K562 (cell line): Measurements from ENCODE around the gene BCAS3. TPM values are rescaled to one million over a fixed set of nuclear protein-coding genes. Genes with fewer than 3 reads are reported as not detected.

ENCODE experiments used
- ATAC-seq: fragments of 200-7000 bp; cut with Tn5 transposase; 3 replicates; pipeline ENCODE4 v1.9.1; 2020; ENCODE audit warnings: moderate library complexity
- BruUV-seq: library from RNA; stranded (reverse); fragments of 400-500 nt; replicated peaks from 2 replicates; lab custom pipeline; 2021; lab: Mats Ljungman, UMichigan
- CTCF ChIA-PET: fragments of 300-600 bp; formaldehyde crosslinking; extraction: SDS; loops from one replicate; lab custom pipeline; 2021; ENCODE audit warnings: low intra/inter-chr PET ratio; lab: Yijun Ruan, JAX
- POLR2A ChIA-PET: fragments of 300-600, 350-650 bp; sonication (Branson Sonifier 250); formaldehyde crosslinking; extraction: SDS; loops from one replicate; lab custom pipeline; 2021; ENCODE audit warnings: antibody characterized with exemption, inconsistent platforms; lab: Yijun Ruan, JAX
- DNase-seq, 4 experiments: peaks; one replicate each; pipeline versions ENCODE4 v3.0.0 to v3.0.0-alpha.2; 2011 to 2018; ENCODE audit warnings: low spot score in 3 of 4, mixed read lengths in 3 of 4; ENCODE audit errors: extremely low read depth in 1 of 4
- FAIRE-seq: peaks from 2 replicates; lab custom pipeline; 2011; peaks lifted over from hg19 to GRCh38; lab: Jason Lieb, UNC
- H2AFZ ChIP-seq: 2 replicates; pipeline ENCODE4 v1.6.0; 2011; ENCODE audit warnings: low read depth, low read length, control low read depth, inconsistent platforms
- H3K27ac ChIP-seq: fragments of 200-600 bp; 3 replicates; pipeline ENCODE4 v1.8.0; 2011; ENCODE audit warnings: low read depth, mild to moderate bottlenecking, control low read depth, inconsistent platforms, low read length, moderate library complexity, mixed read lengths; ENCODE audit errors: extremely low read depth
- H3K27me3 ChIP-seq, 2 experiments: fragments of 300-600 bp in 1 of 2; 2 replicates in 1 of 2; 3 replicates in 1 of 2; pipeline versions ENCODE4 v1.6.0 to v1.8.0; 2011; ENCODE audit warnings: inconsistent platforms in 2 of 2, low read length in 2 of 2, mild to moderate bottlenecking in 1 of 2, mixed read lengths in 1 of 2, moderate library complexity in 1 of 2; ENCODE audit not compliant: control insufficient read depth in 2 of 2, insufficient read depth in 2 of 2
- H3K36me3 ChIP-seq: fragments of 300-600 bp; 3 replicates; pipeline ENCODE4 v1.8.0; 2011; ENCODE audit warnings: mild to moderate bottlenecking, low read length, inconsistent platforms; ENCODE audit not compliant: control insufficient read depth, insufficient read depth
- H3K4me1 ChIP-seq, 2 experiments: fragments of 200-600 bp in 1 of 2; replicated peaks in 1 of 2; 2 replicates in 1 of 2; 3 replicates in 1 of 2; pipeline versions ENCODE4 v1.5.1 to v1.8.0; 2011; ENCODE audit warnings: inconsistent platforms in 2 of 2, low read length in 2 of 2, mild to moderate bottlenecking in 1 of 2, mixed read lengths in 1 of 2, moderate library complexity in 1 of 2; ENCODE audit not compliant: control insufficient read depth in 2 of 2, insufficient read depth in 2 of 2
- H3K4me2 ChIP-seq: 2 replicates; pipeline ENCODE4 v1.6.1; 2011; ENCODE audit warnings: low read length, control low read depth, inconsistent platforms, mixed read lengths; ENCODE audit not compliant: insufficient read depth
- H3K4me3 ChIP-seq: fragments of 200-600 bp; sonication (generic), shearing (Covaris generic); 2 replicates; pipeline ENCODE4 v1.5.1; 2016; ENCODE audit warnings: control low read depth, inconsistent platforms
- H3K79me2 ChIP-seq: fragments of 200-600 bp; 3 replicates; pipeline ENCODE4 v1.8.0; 2011; ENCODE audit warnings: low read length, inconsistent platforms; ENCODE audit not compliant: control insufficient read depth, insufficient read depth
- H3K9ac ChIP-seq, 2 experiments: 2 replicates each; pipeline versions ENCODE4 v1.6.0 to v1.6.1; 2011; ENCODE audit warnings: low read depth in 2 of 2, low read length in 2 of 2, control low read depth in 1 of 2, inconsistent platforms in 1 of 2, mild to moderate bottlenecking in 1 of 2, mixed read lengths in 1 of 2; ENCODE audit not compliant: insufficient read depth in 1 of 2
- H3K9me1 ChIP-seq: one replicate; pipeline ENCODE4 v1.6.0; 2011; ENCODE audit warnings: inconsistent platforms, mild to moderate bottlenecking, low read length, moderate library complexity; ENCODE audit not compliant: control insufficient read depth, insufficient read depth
- H3K9me3 ChIP-seq: replicated peaks from 2 replicates; pipeline ENCODE4 v1.5.1; 2011; ENCODE audit warnings: low read depth, low read length, inconsistent platforms; ENCODE audit not compliant: control insufficient read depth, insufficient read depth
- H4K20me1 ChIP-seq: replicated peaks from 2 replicates; pipeline ENCODE4 v1.6.1; 2011; ENCODE audit warnings: low read length, inconsistent platforms, mixed read lengths; ENCODE audit not compliant: control insufficient read depth, insufficient read depth
- ATF7 ChIP-seq: fragments of 450-650 bp; IDR thresholded peaks from 2 replicates; pipeline ENCODE4 v1.7.1; 2014; ENCODE audit warnings: mild to moderate bottlenecking, moderate library complexity
- FOXJ3 ChIP-seq: sonication (generic); formaldehyde crosslinking; IDR thresholded peaks from 2 replicates; pipeline ENCODE4 v1.4.0; 2020; ENCODE audit warnings: mild to moderate bottlenecking, missing genetic modification reagents
- HMG20B ChIP-seq: fragments of 250-450 bp; sonication (Bioruptor Pico); IDR thresholded peaks from 2 replicates; pipeline ENCODE4 v1.5.0; 2021; ENCODE audit warnings: mild to moderate bottlenecking
- PHF20 ChIP-seq: fragments of 450-650 bp; IDR thresholded peaks from 2 replicates; pipeline ENCODE4 v1.6.1; 2018; ENCODE audit not compliant: partially characterized antibody
- ZNF668 ChIP-seq: fragments of 250-450 bp; sonication (Bioruptor Pico); IDR thresholded peaks from 2 replicates; pipeline ENCODE4 v1.8.0; 2022; ENCODE audit warnings: mild to moderate bottlenecking, inconsistent platforms
- WGBS: fragments of 100-300 bp; shearing (Covaris generic); methylation state at CpG from one replicate; pipeline ENCODE4 v1.1.6; 2016; ENCODE audit warnings: low coverage, mixed read lengths; ENCODE audit not compliant: insufficient coverage; ENCODE audit errors: missing lambda C conversion rate; 5-methylcytosine and 5-hydroxymethylcytosine counted together
- in situ Hi-C: fragments of 300-500 bp; cut with MboI; formaldehyde crosslinking; loops from 4 replicates; pipeline ENCODE4 v1.15.0; 2018; ENCODE audit warnings: inconsistent platforms, mixed read lengths
- intact Hi-C: fragments of 100-400 bp; cut with micrococcal nuclease; formaldehyde crosslinking; loops from 2 replicates; pipeline ENCODE4 v1.14.2; 2022
- polyA plus RNA-seq, 8 experiments: library from polyadenylated mRNA; depleted of rRNA in 4 of 8; stranded (reverse) in 5 of 8; unstranded in 3 of 8; fragments of >200 nt; fragmentation: Nextera tagmentation in 2 of 8; fragmentation: Illumina TruSeq in 1 of 8; extraction: Ambion mirVana in 2 of 8; extraction: Trizol in 1 of 8; gene quantifications; 2 replicates each; pipeline versions ENCODE4 v1.2.1 to v1.2.3, GENCODE V29; 2011 to 2014; ENCODE audit warnings: inconsistent platforms in 1 of 8, missing spikeins in 1 of 8
- total RNA-seq, 7 experiments: library from RNA; depleted of rRNA in 6 of 7; stranded (reverse); fragments of >200 nt in 6 of 7; fragmentation: Illumina TruSeq in 2 of 7; extraction: Trizol in 2 of 7; gene quantifications; 2 replicates each; pipeline versions ENCODE4 v1.2.1 to v1.2.3, GENCODE V29; 2011 to 2021; ENCODE audit warnings: low replicate concordance in 1 of 7
- TF ChIP-seq, protein P1 (sequence below), 2 experiments: fragments of 450-650 bp; IDR thresholded peaks; 2 replicates each; pipeline ENCODE4 v1.6.1; 2016; ENCODE audit warnings: mild to moderate bottlenecking in 2 of 2, borderline replicate concordance in 1 of 2, low read depth in 1 of 2, moderate library complexity in 1 of 2

Gene BCAS3
- total and polyA plus RNA-seq, 9 of the 15 experiments (the other 6 are each of a cell fraction or from before 2014, with no cell fraction given): 1.9 to 5.5 (median 3.5) TPM

DNA sequence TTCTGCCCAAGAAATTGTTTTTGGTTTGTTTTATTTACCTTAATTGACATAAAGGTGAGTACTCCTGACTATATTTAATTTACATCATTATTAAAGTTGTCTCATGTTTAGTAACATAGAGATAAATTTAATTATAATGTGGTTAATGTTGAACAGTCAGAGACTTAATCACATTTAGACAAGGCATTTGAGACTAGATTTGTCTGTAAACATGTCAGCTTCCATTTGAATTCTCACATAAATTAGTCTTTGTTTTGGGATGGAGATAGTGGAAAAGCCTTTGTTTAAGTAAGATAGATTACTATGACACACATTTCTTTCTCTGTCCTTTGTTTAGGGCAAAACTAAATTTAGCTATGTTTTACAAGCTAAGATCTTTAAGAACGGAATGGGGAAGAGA, 18.5 kb upstream of the BCAS3 start:
- no peak overlapping the region for H3K4me2 ChIP-seq
- no peaks in the 10 kb centered on the region for H3K27me3 ChIP-seq
- DNase-seq (no peak), FAIRE-seq (no peak), ATAC-seq (no peak)
- in situ Hi-C loops: no loop called here
- no TSS peak for BruUV-seq
- H3K9me1 ChIP-seq: no peaks in the 10 kb centered on the region
- no peak overlapping the region for H3K27ac ChIP-seq
- 89% methylated on average over 1 of the region's 1 CpG for WGBS
- no peak overlapping the region for H2AFZ ChIP-seq
- TF ChIP-seq HMG20B (CRISPR knock-in tag) (no peak), ZNF668 (CRISPR knock-in tag) (no peak), FOXJ3 (CRISPR knock-in tag) (no peak), ATF7 (no peak), PHF20 (no peak)
- TF ChIP-seq, protein P1, sequence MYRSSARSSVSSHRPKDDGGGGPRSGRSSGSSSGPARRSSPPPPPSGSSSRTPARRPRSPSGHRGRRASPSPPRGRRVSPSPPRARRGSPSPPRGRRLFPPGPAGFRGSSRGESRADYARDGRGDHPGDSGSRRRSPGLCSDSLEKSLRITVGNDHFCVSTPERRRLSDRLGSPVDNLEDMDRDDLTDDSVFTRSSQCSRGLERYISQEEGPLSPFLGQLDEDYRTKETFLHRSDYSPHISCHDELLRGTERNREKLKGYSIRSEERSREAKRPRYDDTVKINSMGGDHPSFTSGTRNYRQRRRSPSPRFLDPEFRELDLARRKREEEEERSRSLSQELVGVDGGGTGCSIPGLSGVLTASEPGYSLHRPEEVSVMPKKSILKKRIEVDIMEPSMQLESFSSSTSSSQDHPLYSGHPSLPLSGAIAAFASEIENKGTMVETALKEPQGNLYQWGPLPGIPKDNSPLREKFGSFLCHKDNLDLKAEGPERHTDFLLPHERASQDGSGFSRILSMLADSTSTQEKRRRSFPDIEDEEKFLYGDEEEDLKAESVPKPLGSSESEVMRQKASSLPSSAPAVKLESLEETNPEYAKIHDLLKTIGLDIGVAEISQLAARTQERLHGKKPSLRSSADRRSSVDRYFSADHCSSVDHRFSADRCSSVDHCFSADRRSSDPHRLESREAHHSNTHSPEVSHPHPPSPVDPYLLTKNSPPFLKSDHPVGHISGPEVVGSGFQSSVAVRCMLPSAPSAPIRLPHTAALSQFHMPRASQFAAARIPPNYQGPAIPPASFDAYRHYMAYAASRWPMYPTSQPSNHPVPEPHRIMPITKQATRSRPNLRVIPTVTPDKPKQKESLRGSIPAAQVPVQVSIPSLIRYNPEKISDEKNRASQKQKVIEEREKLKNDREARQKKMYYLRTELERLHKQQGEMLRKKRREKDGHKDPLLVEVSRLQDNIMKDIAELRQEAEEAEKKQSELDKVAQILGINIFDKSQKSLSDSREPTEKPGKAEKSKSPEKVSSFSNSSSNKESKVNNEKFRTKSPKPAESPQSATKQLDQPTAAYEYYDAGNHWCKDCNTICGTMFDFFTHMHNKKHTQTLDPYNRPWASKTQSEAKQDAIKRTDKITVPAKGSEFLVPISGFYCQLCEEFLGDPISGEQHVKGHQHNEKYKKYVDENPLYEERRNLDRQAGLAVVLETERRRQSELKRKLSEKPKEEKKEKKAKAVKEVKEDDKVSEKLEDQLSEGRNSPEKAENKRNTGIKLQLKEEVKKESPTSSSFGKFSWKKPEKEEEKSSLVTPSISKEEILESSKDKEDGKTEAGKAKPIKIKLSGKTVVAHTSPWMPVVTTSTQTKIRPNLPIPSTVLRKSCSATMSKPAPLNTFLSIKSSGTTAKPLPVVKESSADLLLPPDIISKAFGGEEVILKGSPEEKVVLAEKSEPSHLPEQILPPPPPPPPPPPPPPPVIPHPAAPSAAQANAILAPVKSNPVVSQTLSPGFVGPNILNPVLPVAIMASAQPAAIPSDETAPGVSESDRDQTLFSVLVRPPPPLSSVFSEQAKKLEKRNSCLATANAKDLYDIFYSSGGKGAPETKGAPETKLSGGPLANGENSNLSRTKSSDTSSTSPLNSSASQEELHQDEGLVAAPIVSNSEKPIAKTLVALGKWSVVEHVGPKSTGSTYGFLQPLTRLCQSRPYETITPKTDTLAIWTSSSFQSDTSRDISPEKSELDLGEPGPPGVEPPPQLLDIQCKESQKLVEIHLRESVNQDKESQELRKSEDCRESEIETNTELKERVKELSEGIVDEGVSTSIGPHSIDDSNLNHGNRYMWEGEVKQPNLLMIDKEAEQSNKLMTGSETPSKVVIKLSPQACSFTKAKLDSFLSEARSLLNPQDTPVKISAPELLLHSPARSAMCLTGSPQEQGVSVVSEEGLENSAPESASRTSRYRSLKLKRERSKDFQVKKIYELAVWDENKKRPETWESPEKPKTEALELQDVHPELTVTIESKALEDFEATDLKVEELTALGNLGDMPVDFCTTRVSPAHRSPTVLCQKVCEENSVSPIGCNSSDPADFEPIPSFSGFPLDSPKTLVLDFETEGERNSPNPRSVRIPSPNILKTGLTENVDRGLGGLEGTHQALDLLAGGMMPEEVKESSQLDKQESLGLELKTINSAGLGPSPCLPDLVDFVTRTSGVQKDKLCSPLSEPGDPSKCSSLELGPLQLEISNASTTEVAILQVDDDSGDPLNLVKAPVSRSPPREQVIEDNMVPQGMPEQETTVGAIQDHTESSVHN (IDR thresholded peaks at IDR 0.05; ENCODE audit: borderline replicate concordance in 1 of 2, low read depth in 1 of 2): no peak
- H3K9me3 ChIP-seq: no peaks in the 10 kb centered on the region
- no peaks in the 10 kb centered on the region for H4K20me1 ChIP-seq
- H3K36me3 ChIP-seq: peaks cover 32% of the 10 kb centered on the region; the same call in 2 of the 3 replicates
- ChIA-PET POLR2A (no interaction called here), CTCF (no interaction called here)
- H3K9ac ChIP-seq: no peak overlapping the region
- no peaks in the 10 kb centered on the region for H3K4me1 ChIP-seq
- intact Hi-C loops: no loop called here
- no peak overlapping the region for H3K4me3 ChIP-seq
- H3K79me2 ChIP-seq: peaks cover 4% of the 10 kb centered on the region; the same call in 2 of the 3 replicates
